ENCODE measurements around the gene BHLHE41. TPM values are rescaled to one million over a fixed set of nuclear protein-coding genes. Genes with fewer than 3 reads are reported as not detected.
A peak's percentile ranks its signal among the peaks of the same experiment; 100 is the strongest.

BHLHE41 gene
- total and polyA plus RNA-seq, 2 donors = 0.61 to 9.8 TPM

DNA sequence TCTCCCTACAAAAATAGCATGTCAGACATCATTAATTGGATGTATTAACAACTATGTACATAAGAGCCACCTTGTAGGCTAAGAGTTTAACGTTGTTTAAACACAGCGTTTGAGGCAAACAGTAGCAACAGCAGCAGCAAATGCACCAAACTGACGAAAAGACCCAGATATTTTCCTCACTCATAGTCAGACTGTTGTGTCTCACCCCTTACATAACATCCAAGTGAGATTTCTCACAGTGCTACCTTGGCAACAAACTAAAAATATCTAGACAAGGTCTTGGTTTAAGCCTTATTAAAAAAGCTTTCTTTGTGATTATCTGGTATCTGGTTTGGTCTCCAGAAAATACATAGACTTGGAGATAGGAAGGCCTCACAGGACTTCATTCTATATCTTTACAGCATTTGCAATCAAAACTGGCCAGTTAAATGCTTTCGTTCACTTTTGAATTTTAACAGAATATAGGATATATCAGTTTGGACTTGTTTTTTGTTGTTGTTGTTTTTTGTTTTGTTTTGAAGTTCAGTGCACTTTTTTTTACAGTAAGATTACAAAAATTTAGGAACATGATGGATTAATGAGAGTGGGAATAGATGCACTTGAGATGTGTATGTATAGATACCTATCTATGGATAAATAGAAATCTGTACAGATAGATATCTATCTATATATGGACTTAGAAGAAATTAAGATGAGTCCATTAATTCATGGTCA lies 4.1 kb downstream of the BHLHE41 start:
- WGBS = 98% methylated on average over 4 of the region's 4 CpGs
- Histone ChIP-seq H3K9me3 (ENCODE audit: control insufficient read depth in 2 of 2, insufficient read depth in 1 of 2, low read length in 1 of 2) (no peaks in the 10 kb centered on the region), H3K27ac (ENCODE audit: low read depth in 1 of 2, low read length in 1 of 2) (no peak overlapping the region), H3K27me3 (ENCODE audit: control insufficient read depth in 2 of 2, insufficient read depth in 1 of 2, low read length in 1 of 2) (peaks cover 56 to 74% of the 10 kb centered on the region in 2 donors), H3K4me3 (ENCODE audit: low read length in 2 of 2) (no peak overlapping the region), H3K4me1 (ENCODE audit: control insufficient read depth in 2 of 2, insufficient read depth in 2 of 2, low read length in 2 of 2) (peaks cover 14 to 33% of the 10 kb centered on the region in 2 donors), H3K36me3 (ENCODE audit: control insufficient read depth in 2 of 2, insufficient read depth in 2 of 2, low read length in 1 of 2) (no peaks in the 10 kb centered on the region)
- no peak for DNase-seq (ENCODE audit: low read depth in 6 of 9, low spot score in 9 of 9)

GRCh38 chr12:26119391-26119989 lies 5.3 kb downstream of the BHLHE41 start:
- Histone ChIP-seq H3K4me1 (ENCODE audit: control insufficient read depth in 2 of 2, insufficient read depth in 2 of 2, low read length in 2 of 2) (peaks cover 8 to 25% of the 10 kb centered on the region in 2 donors), H3K36me3 (ENCODE audit: control insufficient read depth in 2 of 2, insufficient read depth in 2 of 2, low read length in 1 of 2) (no peaks in the 10 kb centered on the region), H3K4me3 (ENCODE audit: low read length in 2 of 2) (no peak overlapping the region), H3K9me3 (ENCODE audit: control insufficient read depth in 2 of 2, insufficient read depth in 1 of 2, low read length in 1 of 2) (no peaks in the 10 kb centered on the region), H3K27me3 (ENCODE audit: control insufficient read depth in 2 of 2, insufficient read depth in 1 of 2, low read length in 1 of 2) (peaks cover 49 to 65% of the 10 kb centered on the region in 2 donors), H3K27ac (ENCODE audit: low read depth in 1 of 2, low read length in 1 of 2) (no peak overlapping the region)
- WGBS = 37% methylated on average over 2 of the region's 2 CpGs
- DNase-seq (ENCODE audit: low read depth in 6 of 9, low spot score in 9 of 9) = peak in 3 of 9 donors; percentile 24 to 70 (median 44)

- WGBS = 94% methylated on average over 4 of the region's 4 CpGs
- Histone ChIP-seq H3K27me3 (ENCODE audit: control insufficient read depth in 2 of 2, insufficient read depth in 1 of 2, low read length in 1 of 2) (peaks cover 37 to 57% of the 10 kb centered on the region in 2 donors), H3K36me3 (ENCODE audit: control insufficient read depth in 2 of 2, insufficient read depth in 2 of 2, low read length in 1 of 2) (no peaks in the 10 kb centered on the region), H3K27ac (ENCODE audit: low read depth in 1 of 2, low read length in 1 of 2) (no peak overlapping the region), H3K4me3 (ENCODE audit: low read length in 2 of 2) (no peak overlapping the region), H3K9me3 (ENCODE audit: control insufficient read depth in 2 of 2, insufficient read depth in 1 of 2, low read length in 1 of 2) (no peaks in the 10 kb centered on the region), H3K4me1 (ENCODE audit: control insufficient read depth in 2 of 2, insufficient read depth in 2 of 2, low read length in 2 of 2) (peaks cover 12 to 24% of the 10 kb centered on the region in 2 donors)
- no peak for DNase-seq (ENCODE audit: low read depth in 6 of 9, low spot score in 9 of 9)
Observed at GRCh38 chr12:26118308-26118707, 6.5 kb downstream of the BHLHE41 start.

DNA sequence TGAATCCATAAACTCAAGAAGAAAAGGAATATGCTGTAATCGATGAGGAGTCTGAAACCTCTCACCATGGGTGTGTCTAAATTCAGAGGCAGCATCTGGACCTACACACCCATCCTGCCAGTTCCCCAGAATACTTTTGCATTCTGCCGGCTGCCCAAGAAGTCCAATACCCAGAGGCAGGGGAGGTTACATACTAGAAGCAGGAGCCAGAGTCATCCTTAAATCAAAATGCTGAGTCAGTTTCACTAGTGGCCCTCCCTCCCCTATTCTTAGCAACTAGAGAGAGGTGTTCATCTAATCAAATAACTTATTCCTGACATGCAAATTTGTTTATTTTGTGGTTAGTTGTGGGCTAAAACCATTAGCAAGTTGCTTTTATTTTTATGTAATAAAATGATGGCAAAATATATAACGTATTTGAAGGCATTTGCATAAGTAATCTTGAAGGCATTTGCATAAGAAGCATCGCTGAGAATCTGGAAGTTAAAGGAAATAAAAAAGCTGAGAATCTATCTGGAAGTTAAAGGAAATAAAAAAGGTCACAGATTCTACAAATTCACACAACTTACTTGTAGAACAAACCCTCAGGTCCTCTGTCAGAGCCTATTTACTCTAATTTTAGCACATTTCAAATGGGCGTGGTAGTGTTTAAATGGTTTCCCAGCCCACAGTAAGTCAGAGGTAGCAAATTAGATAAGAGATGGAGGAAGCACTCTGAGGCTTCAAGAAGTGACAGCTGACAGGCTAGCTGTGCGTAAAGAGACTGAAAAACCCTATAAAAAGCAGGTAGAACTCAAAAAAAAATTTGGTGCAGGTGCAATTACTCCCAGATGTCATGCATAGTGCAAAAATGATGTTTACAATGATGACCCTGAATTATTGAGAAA lies 7.8 kb downstream of the BHLHE41 start:
- Histone ChIP-seq H3K27ac (ENCODE audit: low read depth in 1 of 2, low read length in 1 of 2) (no peak overlapping the region), H3K27me3 (ENCODE audit: control insufficient read depth in 2 of 2, insufficient read depth in 1 of 2, low read length in 1 of 2) (peaks cover 25 to 46% of the 10 kb centered on the region in 2 donors), H3K4me3 (ENCODE audit: low read length in 2 of 2) (no peak overlapping the region), H3K9me3 (ENCODE audit: control insufficient read depth in 2 of 2, insufficient read depth in 1 of 2, low read length in 1 of 2) (no peaks in the 10 kb centered on the region), H3K36me3 (ENCODE audit: control insufficient read depth in 2 of 2, insufficient read depth in 2 of 2, low read length in 1 of 2) (no peaks in the 10 kb centered on the region), H3K4me1 (ENCODE audit: control insufficient read depth in 2 of 2, insufficient read depth in 2 of 2, low read length in 2 of 2) (peaks cover 4 to 17% of the 10 kb centered on the region in 2 donors)
- WGBS = 87% methylated on average over 6 of the region's 6 CpGs
- no peak for DNase-seq (ENCODE audit: low read depth in 6 of 9, low spot score in 9 of 9)

GRCh38 chr12:26114720-26115401 lies 10.0 kb downstream of the BHLHE41 start:
- Histone ChIP-seq H3K9me3 (ENCODE audit: control insufficient read depth in 2 of 2, insufficient read depth in 1 of 2, low read length in 1 of 2) (no peaks in the 10 kb centered on the region), H3K27ac (ENCODE audit: low read depth in 1 of 2, low read length in 1 of 2) (peak overlapping the region; percentile 40 to 75), H3K4me1 (ENCODE audit: control insufficient read depth in 2 of 2, insufficient read depth in 2 of 2, low read length in 2 of 2) (peaks cover 4 to 14% of the 10 kb centered on the region in 2 donors), H3K27me3 (ENCODE audit: control insufficient read depth in 2 of 2, insufficient read depth in 1 of 2, low read length in 1 of 2) (peaks cover 11 to 27% of the 10 kb centered on the region in 2 donors), H3K4me3 (ENCODE audit: low read length in 2 of 2) (peak overlapping the region; percentile 55 to 68), H3K36me3 (ENCODE audit: control insufficient read depth in 2 of 2, insufficient read depth in 2 of 2, low read length in 1 of 2) (no peaks in the 10 kb centered on the region)
- WGBS = 68% methylated on average over 13 of the region's 13 CpGs
- no peak for DNase-seq (ENCODE audit: low read depth in 6 of 9, low spot score in 9 of 9)

DNA sequence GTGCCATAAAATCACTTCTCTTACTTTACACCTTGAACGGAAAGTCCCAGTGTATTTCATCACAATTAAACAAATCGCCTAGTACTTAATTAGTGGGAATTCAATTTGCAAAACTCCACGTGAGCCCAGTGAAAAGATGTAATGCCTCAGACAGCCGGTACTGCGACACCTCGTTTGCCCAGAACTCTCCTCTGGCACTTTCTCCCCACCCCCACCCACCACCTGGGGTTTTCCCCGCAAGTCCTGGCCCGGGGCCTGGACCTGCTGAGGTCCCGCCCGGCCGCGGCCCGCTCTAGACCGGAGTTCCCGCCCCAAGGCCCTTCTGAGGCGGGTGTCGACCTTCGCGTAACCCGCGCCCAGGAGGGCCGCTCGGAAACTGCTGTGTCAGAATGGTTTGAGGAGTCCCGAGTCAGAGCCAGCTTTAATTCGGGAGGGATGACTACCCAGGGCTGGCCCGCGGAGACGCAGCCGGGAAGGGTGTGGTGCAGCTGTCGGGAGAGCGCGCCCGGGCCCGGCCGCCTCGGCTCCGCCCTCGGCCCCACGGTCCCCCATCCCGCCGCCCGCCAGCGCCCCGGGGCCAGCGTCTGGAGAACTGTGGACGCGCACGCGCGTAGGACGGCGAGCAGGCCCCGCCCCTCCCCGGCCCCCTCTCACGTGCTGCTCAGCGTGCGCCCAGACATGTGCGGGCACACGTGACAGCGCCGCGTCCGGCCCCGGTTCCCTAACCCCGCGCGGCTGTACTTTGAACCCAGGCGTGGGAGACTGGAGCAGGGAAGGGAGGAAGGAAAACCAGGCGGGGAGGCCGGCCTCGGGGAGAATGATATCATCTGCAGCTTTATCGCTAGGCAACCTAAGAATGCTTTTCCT lies 10.8 kb downstream of the BHLHE41 start:
- peaks cover 9 to 21% of the 10 kb centered on the region in 2 donors for H3K27me3 ChIP-seq (ENCODE audit: control insufficient read depth in 2 of 2, insufficient read depth in 1 of 2, low read length in 1 of 2)
- peaks cover 4 to 14% of the 10 kb centered on the region in 2 donors for H3K4me1 ChIP-seq (ENCODE audit: control insufficient read depth in 2 of 2, insufficient read depth in 2 of 2, low read length in 2 of 2)
- peak overlapping the region; percentile 45 to 75 for H3K27ac ChIP-seq (ENCODE audit: low read depth in 1 of 2, low read length in 1 of 2)
- peak overlapping the region; percentile 55 to 68 for H3K4me3 ChIP-seq (ENCODE audit: low read length in 2 of 2)
- WGBS = 2% methylated on average over 72 of the region's 72 CpGs
- no peaks in the 10 kb centered on the region for H3K36me3 ChIP-seq (ENCODE audit: control insufficient read depth in 2 of 2, insufficient read depth in 2 of 2, low read length in 1 of 2)
- no peaks in the 10 kb centered on the region for H3K9me3 ChIP-seq (ENCODE audit: control insufficient read depth in 2 of 2, insufficient read depth in 1 of 2, low read length in 1 of 2)
- peak in 8 of 9 donors; percentile 62 to 89 (median 77) for DNase-seq (ENCODE audit: low read depth in 6 of 9, low spot score in 9 of 9)

GRCh38 chr12:26113181-26113654 lies 11.6 kb downstream of the BHLHE41 start:
- Histone ChIP-seq H3K27ac (ENCODE audit: low read depth in 1 of 2, low read length in 1 of 2) (no peak overlapping the region), H3K36me3 (ENCODE audit: control insufficient read depth in 2 of 2, insufficient read depth in 2 of 2, low read length in 1 of 2) (no peaks in the 10 kb centered on the region), H3K9me3 (ENCODE audit: control insufficient read depth in 2 of 2, insufficient read depth in 1 of 2, low read length in 1 of 2) (no peaks in the 10 kb centered on the region), H3K4me3 (ENCODE audit: low read length in 2 of 2) (no peak overlapping the region), H3K4me1 (ENCODE audit: control insufficient read depth in 2 of 2, insufficient read depth in 2 of 2, low read length in 2 of 2) (peaks cover 4 to 14% of the 10 kb centered on the region in 2 donors), H3K27me3 (ENCODE audit: control insufficient read depth in 2 of 2, insufficient read depth in 1 of 2, low read length in 1 of 2) (peaks cover 6 to 17% of the 10 kb centered on the region in 2 donors)
- WGBS = 64% methylated on average over 6 of the region's 6 CpGs
- DNase-seq (ENCODE audit: low read depth in 6 of 9, low spot score in 9 of 9) = no peak

DNA sequence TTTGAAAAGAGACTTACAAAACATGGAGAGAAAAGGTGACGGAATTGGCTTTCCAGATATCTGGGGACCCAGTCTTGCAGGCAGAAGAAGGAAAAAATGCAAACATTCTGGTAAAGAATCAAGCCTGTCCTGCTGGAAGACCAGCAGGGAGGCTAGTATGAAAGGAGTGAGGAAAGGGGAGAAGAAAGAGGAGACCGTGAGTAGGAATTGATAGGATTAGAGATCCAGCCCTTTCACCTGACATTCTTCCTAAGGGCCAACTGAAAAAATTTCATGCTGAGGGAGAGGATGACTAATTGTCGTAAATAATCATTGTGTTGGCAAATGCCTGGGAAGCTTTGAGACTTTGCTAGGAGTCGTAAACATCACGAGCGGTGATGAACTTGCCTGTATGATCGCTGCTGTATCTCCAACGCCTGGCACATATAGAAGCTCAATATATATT lies 12.1 kb downstream of the BHLHE41 start:
- Histone ChIP-seq H3K4me1 (ENCODE audit: control insufficient read depth in 2 of 2, insufficient read depth in 2 of 2, low read length in 2 of 2) (peaks cover 4 to 14% of the 10 kb centered on the region in 2 donors), H3K4me3 (ENCODE audit: low read length in 2 of 2) (no peak overlapping the region), H3K36me3 (ENCODE audit: control insufficient read depth in 2 of 2, insufficient read depth in 2 of 2, low read length in 1 of 2) (no peaks in the 10 kb centered on the region), H3K27me3 (ENCODE audit: control insufficient read depth in 2 of 2, insufficient read depth in 1 of 2, low read length in 1 of 2) (peaks cover 5 to 14% of the 10 kb centered on the region in 2 donors), H3K9me3 (ENCODE audit: control insufficient read depth in 2 of 2, insufficient read depth in 1 of 2, low read length in 1 of 2) (no peaks in the 10 kb centered on the region), H3K27ac (ENCODE audit: low read depth in 1 of 2, low read length in 1 of 2) (no peak overlapping the region)
- DNase-seq (ENCODE audit: low read depth in 6 of 9, low spot score in 9 of 9) = no peak
- 99% methylated on average over 8 of the region's 8 CpGs for WGBS
